Measurements from ENCODE around the gene ADAMTS20. TPM values are rescaled to one million over a fixed set of nuclear protein-coding genes. Genes with fewer than 3 reads are reported as not detected.

ADAMTS20 gene
- total and polyA plus RNA-seq, 10 of the 15 experiments (the other 5 are each of a cell fraction or from before 2014, with no cell fraction given): 0.33 TPM; not detected in 9

DNA sequence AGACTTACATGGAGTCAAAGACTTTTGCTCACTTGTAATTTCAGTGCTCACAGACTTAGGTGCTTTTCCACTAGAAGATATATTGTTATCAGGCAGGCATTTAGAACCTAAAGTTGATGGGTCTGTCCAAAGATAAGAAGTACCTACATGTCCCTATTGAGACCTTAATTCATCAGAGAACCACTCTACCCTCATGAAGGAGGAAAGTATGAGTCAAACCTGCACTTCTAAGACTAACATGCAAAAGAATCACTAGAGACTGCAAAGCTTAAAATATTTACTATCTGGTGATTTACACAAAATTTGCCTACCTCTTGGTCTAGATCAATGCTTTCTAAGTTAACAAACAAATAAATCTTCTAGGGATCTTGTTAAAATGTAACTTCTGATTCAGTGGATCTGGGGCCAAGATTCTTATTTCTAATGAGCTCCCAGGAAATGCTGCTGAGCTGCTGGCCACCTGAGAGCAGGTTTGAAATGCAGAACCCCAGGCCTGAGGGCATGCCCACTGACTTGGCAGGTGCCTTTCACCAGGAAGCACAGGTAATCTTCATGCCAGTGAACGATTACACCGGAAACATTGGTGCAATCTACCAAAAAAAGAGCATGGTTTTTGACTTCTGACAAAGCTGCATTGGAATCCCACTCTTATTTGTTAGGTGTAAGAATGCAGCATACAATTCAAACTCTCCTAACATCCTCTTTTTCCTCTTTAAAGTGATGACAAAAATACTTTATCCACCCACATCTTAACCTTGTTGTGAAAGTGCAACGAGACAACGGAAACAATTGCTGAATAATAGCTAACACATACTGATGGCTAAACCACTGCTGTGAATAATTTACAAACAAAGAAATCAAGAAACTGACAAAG is 214.2 kb downstream of the ADAMTS20 start (continued):
- no peak for TF ChIP-seq SIN3A (IDR thresholded peaks at IDR 0.05; ENCODE audit: low read depth, low read length)
- TF ChIP-seq KAT2A (conservative IDR thresholded peaks at IDR 0.05; ENCODE audit: control insufficient read depth, low read depth, low read length): no peak
- peak; percentile 65 for TF ChIP-seq MEF2B (IDR thresholded peaks at IDR 0.05; ENCODE audit: partially characterized antibody, poor library complexity, severe bottlenecking)
- no peak for TF ChIP-seq EZH2 (IDR thresholded peaks at IDR 0.05; ENCODE audit: borderline replicate concordance, control insufficient read depth, low read depth, low read length)
- no peak for TF ChIP-seq SMC3 (IDR thresholded peaks at IDR 0.05; ENCODE audit: borderline replicate concordance, low read length)
- TF ChIP-seq, protein P1, sequence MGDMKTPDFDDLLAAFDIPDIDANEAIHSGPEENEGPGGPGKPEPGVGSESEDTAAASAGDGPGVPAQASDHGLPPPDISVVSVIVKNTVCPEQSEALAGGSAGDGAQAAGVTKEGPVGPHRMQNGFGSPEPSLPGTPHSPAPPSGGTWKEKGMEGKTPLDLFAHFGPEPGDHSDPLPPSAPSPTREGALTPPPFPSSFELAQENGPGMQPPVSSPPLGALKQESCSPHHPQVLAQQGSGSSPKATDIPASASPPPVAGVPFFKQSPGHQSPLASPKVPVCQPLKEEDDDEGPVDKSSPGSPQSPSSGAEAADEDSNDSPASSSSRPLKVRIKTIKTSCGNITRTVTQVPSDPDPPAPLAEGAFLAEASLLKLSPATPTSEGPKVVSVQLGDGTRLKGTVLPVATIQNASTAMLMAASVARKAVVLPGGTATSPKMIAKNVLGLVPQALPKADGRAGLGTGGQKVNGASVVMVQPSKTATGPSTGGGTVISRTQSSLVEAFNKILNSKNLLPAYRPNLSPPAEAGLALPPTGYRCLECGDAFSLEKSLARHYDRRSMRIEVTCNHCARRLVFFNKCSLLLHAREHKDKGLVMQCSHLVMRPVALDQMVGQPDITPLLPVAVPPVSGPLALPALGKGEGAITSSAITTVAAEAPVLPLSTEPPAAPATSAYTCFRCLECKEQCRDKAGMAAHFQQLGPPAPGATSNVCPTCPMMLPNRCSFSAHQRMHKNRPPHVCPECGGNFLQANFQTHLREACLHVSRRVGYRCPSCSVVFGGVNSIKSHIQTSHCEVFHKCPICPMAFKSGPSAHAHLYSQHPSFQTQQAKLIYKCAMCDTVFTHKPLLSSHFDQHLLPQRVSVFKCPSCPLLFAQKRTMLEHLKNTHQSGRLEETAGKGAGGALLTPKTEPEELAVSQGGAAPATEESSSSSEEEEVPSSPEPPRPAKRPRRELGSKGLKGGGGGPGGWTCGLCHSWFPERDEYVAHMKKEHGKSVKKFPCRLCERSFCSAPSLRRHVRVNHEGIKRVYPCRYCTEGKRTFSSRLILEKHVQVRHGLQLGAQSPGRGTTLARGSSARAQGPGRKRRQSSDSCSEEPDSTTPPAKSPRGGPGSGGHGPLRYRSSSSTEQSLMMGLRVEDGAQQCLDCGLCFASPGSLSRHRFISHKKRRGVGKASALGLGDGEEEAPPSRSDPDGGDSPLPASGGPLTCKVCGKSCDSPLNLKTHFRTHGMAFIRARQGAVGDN (IDR thresholded peaks at IDR 0.05): no peak
- TF ChIP-seq, protein P2, sequence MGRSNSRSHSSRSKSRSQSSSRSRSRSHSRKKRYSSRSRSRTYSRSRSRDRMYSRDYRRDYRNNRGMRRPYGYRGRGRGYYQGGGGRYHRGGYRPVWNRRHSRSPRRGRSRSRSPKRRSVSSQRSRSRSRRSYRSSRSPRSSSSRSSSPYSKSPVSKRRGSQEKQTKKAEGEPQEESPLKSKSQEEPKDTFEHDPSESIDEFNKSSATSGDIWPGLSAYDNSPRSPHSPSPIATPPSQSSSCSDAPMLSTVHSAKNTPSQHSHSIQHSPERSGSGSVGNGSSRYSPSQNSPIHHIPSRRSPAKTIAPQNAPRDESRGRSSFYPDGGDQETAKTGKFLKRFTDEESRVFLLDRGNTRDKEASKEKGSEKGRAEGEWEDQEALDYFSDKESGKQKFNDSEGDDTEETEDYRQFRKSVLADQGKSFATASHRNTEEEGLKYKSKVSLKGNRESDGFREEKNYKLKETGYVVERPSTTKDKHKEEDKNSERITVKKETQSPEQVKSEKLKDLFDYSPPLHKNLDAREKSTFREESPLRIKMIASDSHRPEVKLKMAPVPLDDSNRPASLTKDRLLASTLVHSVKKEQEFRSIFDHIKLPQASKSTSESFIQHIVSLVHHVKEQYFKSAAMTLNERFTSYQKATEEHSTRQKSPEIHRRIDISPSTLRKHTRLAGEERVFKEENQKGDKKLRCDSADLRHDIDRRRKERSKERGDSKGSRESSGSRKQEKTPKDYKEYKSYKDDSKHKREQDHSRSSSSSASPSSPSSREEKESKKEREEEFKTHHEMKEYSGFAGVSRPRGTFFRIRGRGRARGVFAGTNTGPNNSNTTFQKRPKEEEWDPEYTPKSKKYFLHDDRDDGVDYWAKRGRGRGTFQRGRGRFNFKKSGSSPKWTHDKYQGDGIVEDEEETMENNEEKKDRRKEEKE (IDR thresholded peaks at IDR 0.05): no peak
- TF ChIP-seq, protein P3, sequence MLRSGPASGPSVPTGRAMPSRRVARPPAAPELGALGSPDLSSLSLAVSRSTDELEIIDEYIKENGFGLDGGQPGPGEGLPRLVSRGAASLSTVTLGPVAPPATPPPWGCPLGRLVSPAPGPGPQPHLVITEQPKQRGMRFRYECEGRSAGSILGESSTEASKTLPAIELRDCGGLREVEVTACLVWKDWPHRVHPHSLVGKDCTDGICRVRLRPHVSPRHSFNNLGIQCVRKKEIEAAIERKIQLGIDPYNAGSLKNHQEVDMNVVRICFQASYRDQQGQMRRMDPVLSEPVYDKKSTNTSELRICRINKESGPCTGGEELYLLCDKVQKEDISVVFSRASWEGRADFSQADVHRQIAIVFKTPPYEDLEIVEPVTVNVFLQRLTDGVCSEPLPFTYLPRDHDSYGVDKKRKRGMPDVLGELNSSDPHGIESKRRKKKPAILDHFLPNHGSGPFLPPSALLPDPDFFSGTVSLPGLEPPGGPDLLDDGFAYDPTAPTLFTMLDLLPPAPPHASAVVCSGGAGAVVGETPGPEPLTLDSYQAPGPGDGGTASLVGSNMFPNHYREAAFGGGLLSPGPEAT (IDR thresholded peaks at IDR 0.05; ENCODE audit: low read depth): peak; percentile 74; the same call in 1 of the 2 replicates
- TF ChIP-seq BHLHE40 (IDR thresholded peaks at IDR 0.05; ENCODE audit: borderline replicate concordance in 1 of 2, low read depth in 2 of 2, low read length in 1 of 2): peak in 1 of 2 experiments; percentile 42; a peak in 1 of 4 replicates
- peak; percentile 43; the same call in 1 of the 2 replicates for TF ChIP-seq DPF2 (IDR thresholded peaks at IDR 0.05)
- TF ChIP-seq CHD4 (IDR thresholded peaks at IDR 0.05): no peak
- no peak for TF ChIP-seq STAT1 (conservative IDR thresholded peaks at IDR 0.05)
- no peak for TF ChIP-seq IRF4 (IDR thresholded peaks at IDR 0.05; ENCODE audit: low read depth, low read length)
- TF ChIP-seq CBFB (IDR thresholded peaks at IDR 0.05; ENCODE audit: low read depth): no peak
- 0 out of 2 replicates have a peak, but pooled peaks have one; percentile 41 for TF ChIP-seq GATAD2B (conservative IDR thresholded peaks at IDR 0.05; ENCODE audit: low read depth)
- no peak for TF ChIP-seq EED (IDR thresholded peaks at IDR 0.05; ENCODE audit: low read depth)
- TF ChIP-seq BACH1 (IDR thresholded peaks at IDR 0.05; ENCODE audit: borderline replicate concordance): no peak
- no peak for TF ChIP-seq SP1 (IDR thresholded peaks at IDR 0.05; ENCODE audit: low read depth, low read length)
- TF ChIP-seq ZZZ3 (IDR thresholded peaks at IDR 0.05; ENCODE audit: control insufficient read depth, insufficient read length, low read depth): no peak
- TF ChIP-seq POU2F2 (IDR thresholded peaks at IDR 0.05; ENCODE audit: borderline replicate concordance, low read depth, low read length): no peak
- TF ChIP-seq BCL11A (IDR thresholded peaks at IDR 0.05; ENCODE audit: low read depth, low read length): peak; percentile 14; the same call in 1 of the 2 replicates

Data from GM12878 (cell line).